H1 (cell line): Measurements from ENCODE around the gene SHISA9. TPM values are rescaled to one million over a fixed set of nuclear protein-coding genes. Genes with fewer than 3 reads are reported as not detected.
A peak's percentile ranks its signal among the peaks of the same experiment; 100 is the strongest.

ENCODE experiments used
- ASH2L ChIP-seq: fragments of 200-600, 300-600 bp; sonication (generic); IDR thresholded peaks from one replicate; pipeline ENCODE4 v1.7.1; 2017; ENCODE audit warnings: low read length
- BACH1 ChIP-seq: IDR thresholded peaks from 2 replicates; pipeline ENCODE4 v1.6.1; 2012; ENCODE audit warnings: low read length, improper control_type of control experiment
- KDM4A ChIP-seq: IDR thresholded peaks from one replicate; pipeline ENCODE4 v1.7.1; 2012; ENCODE audit warnings: low read depth, mild to moderate bottlenecking, moderate library complexity, low read length, inconsistent platforms; ENCODE audit not compliant: severe bottlenecking
- POLR2A ChIP-seq, 2 experiments: IDR thresholded peaks; 1 replicate in 1 of 2; 2 replicates in 1 of 2; pipeline ENCODE4 v1.6.1; 2011; ENCODE audit warnings: low read depth in 2 of 2, low read length in 2 of 2, mild to moderate bottlenecking in 2 of 2; ENCODE audit errors: control extremely low read depth in 1 of 2
- POLR2AphosphoS5 ChIP-seq: IDR thresholded peaks from 2 replicates; pipeline ENCODE4 v1.6.1; 2011; ENCODE audit warnings: low read depth, low read length
- RBBP5 ChIP-seq: IDR thresholded peaks from 2 replicates; pipeline ENCODE4 v1.7.1; 2012; ENCODE audit warnings: low read depth, mild to moderate bottlenecking, inconsistent platforms, low read length, moderate library complexity, borderline replicate concordance
- RXRA ChIP-seq: IDR thresholded peaks from 2 replicates; pipeline ENCODE4 v1.6.1; 2011; ENCODE audit warnings: low read depth, mild to moderate bottlenecking, low read length, moderate library complexity; ENCODE audit not compliant: insufficient read depth
- SAP30 ChIP-seq: fragments of 300-600 bp; sonication (generic); IDR thresholded peaks from 2 replicates; pipeline ENCODE4 v1.7.1; 2012; ENCODE audit warnings: low read length, moderate library complexity, mild to moderate bottlenecking, inconsistent platforms; ENCODE audit not compliant: insufficient read depth, insufficient replicate concordance
- SP1 ChIP-seq: IDR thresholded peaks from 2 replicates; pipeline ENCODE4 v1.6.1; 2011; ENCODE audit warnings: low read depth, low read length
- SP2 ChIP-seq: IDR thresholded peaks from 2 replicates; pipeline ENCODE4 v1.6.1; 2012; ENCODE audit warnings: mild to moderate bottlenecking, low read length, inconsistent platforms
- TBP ChIP-seq: IDR thresholded peaks from 2 replicates; pipeline ENCODE4 v1.6.1; 2011; ENCODE audit warnings: low read depth, low read length, improper control_type of control experiment
- TCF12 ChIP-seq: IDR thresholded peaks from 2 replicates; pipeline ENCODE4 v1.6.1; 2011; ENCODE audit warnings: low read depth, mild to moderate bottlenecking, low read length
- TEAD4 ChIP-seq: IDR thresholded peaks from 2 replicates; pipeline ENCODE4 v1.6.1; 2012; ENCODE audit warnings: low read depth, low read length, inconsistent platforms, mixed read lengths
- polyA plus RNA-seq, 7 experiments: library from polyadenylated mRNA; depleted of rRNA in 3 of 7; stranded (reverse) in 5 of 7; unstranded in 2 of 7; fragments of >200 nt in 5 of 7; fragments of 200-250 nt in 2 of 7; gene quantifications; 1 replicate in 5 of 7; 2 replicates in 1 of 7; 4 replicates in 1 of 7; pipeline versions ENCODE4 v1.2.1 to v1.2.3, GENCODE V29; 2011 to 2013; ENCODE audit warnings: missing spikeins in 2 of 7, mixed read lengths in 2 of 7
- total RNA-seq: library from RNA; stranded (reverse); fragmentation: NEBNext Ultra II Directional; extraction: Animal tissue kit (Norgen Biotek cat#: 25700); gene quantifications from 2 replicates; pipeline ENCODE4 v1.2.1, GENCODE V29; 2021
- TF ChIP-seq, protein P1 (sequence below): IDR thresholded peaks from 2 replicates; pipeline ENCODE4 v1.6.1; 2012; ENCODE audit warnings: low read length, inconsistent platforms
- TF ChIP-seq, protein P2 (sequence below): IDR thresholded peaks from 2 replicates; pipeline ENCODE4 v1.6.1; 2012; ENCODE audit warnings: inconsistent platforms

The SHISA9 gene
- total and polyA plus RNA-seq, 2 of the 8 experiments (the other 6 are each of a cell fraction or from before 2014, with no cell fraction given), result 25.6 to 39.8 TPM

DNA sequence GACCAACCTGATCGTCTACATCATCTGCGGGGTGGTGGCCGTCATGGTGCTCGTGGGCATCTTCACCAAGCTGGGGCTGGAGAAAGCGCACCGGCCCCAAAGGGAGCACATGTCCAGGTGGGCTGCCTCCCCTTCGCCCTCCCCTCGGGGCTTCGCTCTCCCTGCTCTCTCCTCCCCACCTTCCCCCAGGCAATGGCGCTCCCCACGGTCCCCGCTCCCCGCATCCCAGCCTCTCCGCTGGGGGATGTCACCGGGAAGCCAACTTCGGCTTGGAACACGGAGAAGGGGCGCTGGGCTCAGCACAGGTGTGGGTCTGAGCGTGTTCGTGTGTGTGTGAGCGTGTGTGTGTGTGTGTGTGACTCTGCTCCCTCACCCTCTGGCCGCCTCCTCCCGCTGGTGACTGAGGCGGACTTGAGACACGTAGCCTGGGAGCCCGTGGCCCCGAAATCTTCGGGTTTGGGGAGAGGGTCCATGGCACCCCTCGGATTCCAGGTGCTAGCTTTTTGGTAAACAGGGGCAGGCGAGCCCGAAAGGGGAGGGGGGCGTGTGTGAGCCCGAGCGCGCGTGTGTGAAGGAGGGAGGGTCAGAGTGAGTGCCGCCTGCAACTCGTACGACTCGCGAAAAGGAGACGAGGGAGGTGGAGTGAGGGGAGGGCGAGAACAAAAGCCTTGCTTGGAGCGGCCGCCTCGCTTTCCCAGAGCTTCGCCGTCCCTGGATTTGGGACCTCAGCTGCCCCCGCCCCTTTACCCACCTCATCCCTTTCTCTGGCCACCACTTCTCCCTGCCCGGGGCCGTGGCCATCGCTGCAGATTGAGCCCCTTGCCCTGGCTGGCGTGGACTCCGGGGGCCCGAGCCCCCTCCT, 1.3 kb downstream of the SHISA9 start (continued):
- TF ChIP-seq KDM4A (peak; percentile 79), BACH1 (no peak), RXRA (no peak), POLR2AphosphoS5 (no peak), SAP30 (peak; percentile 76), POLR2A (IDR thresholded peaks at IDR 0.05; ENCODE audit: control extremely low read depth in 1 of 2, low read depth in 2 of 2, low read length in 2 of 2) (peak in 1 of 2 experiments; percentile 17; a peak in 1 of 3 replicates), RBBP5 (peak; percentile 85), TEAD4 (no peak), TBP (no peak), TCF12 (no peak), SP2 (no peak), ASH2L (peak; percentile 96), SP1 (no peak)
- TF ChIP-seq, protein P1, sequence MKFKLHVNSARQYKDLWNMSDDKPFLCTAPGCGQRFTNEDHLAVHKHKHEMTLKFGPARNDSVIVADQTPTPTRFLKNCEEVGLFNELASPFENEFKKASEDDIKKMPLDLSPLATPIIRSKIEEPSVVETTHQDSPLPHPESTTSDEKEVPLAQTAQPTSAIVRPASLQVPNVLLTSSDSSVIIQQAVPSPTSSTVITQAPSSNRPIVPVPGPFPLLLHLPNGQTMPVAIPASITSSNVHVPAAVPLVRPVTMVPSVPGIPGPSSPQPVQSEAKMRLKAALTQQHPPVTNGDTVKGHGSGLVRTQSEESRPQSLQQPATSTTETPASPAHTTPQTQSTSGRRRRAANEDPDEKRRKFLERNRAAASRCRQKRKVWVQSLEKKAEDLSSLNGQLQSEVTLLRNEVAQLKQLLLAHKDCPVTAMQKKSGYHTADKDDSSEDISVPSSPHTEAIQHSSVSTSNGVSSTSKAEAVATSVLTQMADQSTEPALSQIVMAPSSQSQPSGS, result no peak
- TF ChIP-seq, protein P2, sequence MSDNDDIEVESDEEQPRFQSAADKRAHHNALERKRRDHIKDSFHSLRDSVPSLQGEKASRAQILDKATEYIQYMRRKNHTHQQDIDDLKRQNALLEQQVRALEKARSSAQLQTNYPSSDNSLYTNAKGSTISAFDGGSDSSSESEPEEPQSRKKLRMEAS, result 0 out of 2 replicates have a peak, but pooled peaks have one; percentile 22
